Calu3 (cell line): ENCODE data around the gene ACSL3. TPM values are rescaled to one million over a fixed set of nuclear protein-coding genes. Genes with fewer than 3 reads are reported as not detected.

Experiments used
- BruUV-seq: library from RNA; stranded (reverse); fragments of 400-500 nt; replicated peaks from 2 replicates; lab custom pipeline; 2021; lab: Mats Ljungman, UMichigan
- CTCF ChIA-PET: fragments of 300-600 bp; sonication (Branson Sonifier 250); formaldehyde crosslinking; loops from one replicate; lab custom pipeline; 2022; ENCODE audit warnings: antibody characterized with exemption; lab: Charles Lee
- DNase-seq: peaks from one replicate; pipeline ENCODE4 v3.0.0; 2022
- H3K27ac Mint-ChIP-seq: one replicate; pipeline ENCODE4 v1.8.0; 2022; ENCODE audit warnings: mixed read lengths; ENCODE audit not compliant: unreplicated experiment
- H3K27me3 Mint-ChIP-seq: one replicate; pipeline ENCODE4 v1.8.0; 2022; ENCODE audit warnings: mixed read lengths; ENCODE audit not compliant: unreplicated experiment
- H3K36me3 Mint-ChIP-seq: one replicate; pipeline ENCODE4 v1.8.0; 2022; ENCODE audit warnings: mild to moderate bottlenecking, moderate library complexity, mixed read lengths; ENCODE audit not compliant: insufficient read depth, unreplicated experiment
- H3K4me1 Mint-ChIP-seq: one replicate; pipeline ENCODE4 v1.8.0; 2022; ENCODE audit warnings: mild to moderate bottlenecking, low read depth, mixed read lengths; ENCODE audit not compliant: unreplicated experiment
- H3K4me3 Mint-ChIP-seq: one replicate; pipeline ENCODE4 v1.8.0; 2022; ENCODE audit warnings: mild to moderate bottlenecking, low read depth, moderate library complexity, mixed read lengths; ENCODE audit not compliant: unreplicated experiment
- H3K9me3 Mint-ChIP-seq: one replicate; pipeline ENCODE4 v1.8.0; 2022; ENCODE audit warnings: low read depth, mixed read lengths; ENCODE audit not compliant: unreplicated experiment
- CTCF ChIP-seq: fragments of 200-600 bp; IDR thresholded peaks from one replicate; pipeline ENCODE4 v1.8.0; 2022; ENCODE audit warnings: antibody characterized with exemption; ENCODE audit not compliant: unreplicated experiment
- intact Hi-C: fragments of 100-400 bp; cut with micrococcal nuclease; formaldehyde crosslinking; loops from one replicate; pipeline ENCODE4 v1.10.0; 2022; ENCODE audit not compliant: unreplicated experiment
- total RNA-seq: library from RNA; stranded (reverse); gene quantifications from 2 replicates; pipeline ENCODE4 v1.2.3, GENCODE V29; 2022

The ACSL3 gene
- total RNA-seq, 1 experiment from 2014 or later, result 167 TPM

GRCh38 chr2:222976521-222977061, 115.8 kb downstream of the ACSL3 start:
- Mint-ChIP-seq H3K4me3 (no peak overlapping the region), H3K4me1 (peaks cover 49% of the 10 kb centered on the region), H3K9me3 (no peaks in the 10 kb centered on the region), H3K36me3 (no peaks in the 10 kb centered on the region), H3K27me3 (no peaks in the 10 kb centered on the region), H3K27ac (peak overlapping the region; percentile 73)
- no TSS peak for BruUV-seq
- no peak for TF ChIP-seq CTCF
- CTCF ChIA-PET, result interaction anchor here (0.6 to 1.3 kb wide), 5 partner anchors 18 to 259 kb away, joined by 3 to 5 read pairs (median 3); no protein-coding TSS in a partner anchor
- peak; percentile 32 for DNase-seq
- intact Hi-C loops, result loop anchor here (5.0 to 10.0 kb wide), 4 partner anchors 66 to 858 kb away; partner anchors contain the start of gene AP1S3

- TF ChIP-seq CTCF, result no peak
- Mint-ChIP-seq H3K27ac (peak overlapping the region; percentile 73), H3K36me3 (no peaks in the 10 kb centered on the region), H3K4me1 (peaks cover 55% of the 10 kb centered on the region), H3K4me3 (no peak overlapping the region), H3K27me3 (no peaks in the 10 kb centered on the region), H3K9me3 (no peaks in the 10 kb centered on the region)
- no TSS peak for BruUV-seq
- CTCF ChIA-PET, result interaction anchor here (0.6 to 1.3 kb wide), 4 partner anchors 73 to 260 kb away, joined by 3 to 5 read pairs (median 4); no protein-coding TSS in a partner anchor
- peak; percentile 33 for DNase-seq
- intact Hi-C loops, result loop anchor here (5.0 to 10.0 kb wide), 4 partner anchors 65 to 858 kb away; partner anchors contain the start of gene AP1S3
Measured at GRCh38 chr2:222977121-222977520, 116.3 kb downstream of the ACSL3 start.

- Mint-ChIP-seq H3K4me3 (no peak overlapping the region), H3K36me3 (no peaks in the 10 kb centered on the region), H3K27me3 (no peaks in the 10 kb centered on the region), H3K9me3 (no peaks in the 10 kb centered on the region), H3K27ac (peak overlapping the region; percentile 58), H3K4me1 (peaks cover 61% of the 10 kb centered on the region)
- no peak for TF ChIP-seq CTCF
- intact Hi-C loops, result loop anchor here (5.0 to 10.0 kb wide), 4 partner anchors 63 to 856 kb away; partner anchors contain the start of gene AP1S3
- no peak for DNase-seq
- CTCF ChIA-PET, result interaction anchor here (0.9 kb wide), 1 partner anchor 136 kb away, joined by 3 read pairs; no protein-coding TSS in a partner anchor
- no TSS peak for BruUV-seq
Measured at GRCh38 chr2:222978850-222979249, 118.0 kb downstream of the ACSL3 start.

GRCh38 chr2:222979484-222979883, 118.6 kb downstream of the ACSL3 start:
- Mint-ChIP-seq H3K9me3 (no peaks in the 10 kb centered on the region), H3K27ac (peak overlapping the region; percentile 58), H3K27me3 (no peaks in the 10 kb centered on the region), H3K4me1 (peaks cover 61% of the 10 kb centered on the region), H3K4me3 (no peak overlapping the region), H3K36me3 (no peaks in the 10 kb centered on the region)
- intact Hi-C loops, result loop anchor here (5.0 to 10.0 kb wide), 4 partner anchors 63 to 855 kb away; partner anchors contain the start of gene AP1S3
- TF ChIP-seq CTCF, result no peak
- TSS peak; percentile 18 for BruUV-seq
- CTCF ChIA-PET, result no interaction called here
- DNase-seq, result no peak
